HTR-8/SVneo (cell line): ENCODE results near the gene ATP2A1.
"Not testable (repeated sequence)": the region's sequence is repeated elsewhere in the genome, so short reads cannot be mapped to it uniquely, and the experiment has no call there.

Experiments
- DNase-seq: peaks from one replicate; pipeline ENCODE4 v3.0.0; 2011; ENCODE audit warnings: low spot score, mixed read lengths; ENCODE audit not compliant: insufficient read length
- FAIRE-seq: peaks from 2 replicates; lab custom pipeline; 2011; peaks lifted over from hg19 to GRCh38; lab: Jason Lieb, UNC

ATP2A1 gene

DNA sequence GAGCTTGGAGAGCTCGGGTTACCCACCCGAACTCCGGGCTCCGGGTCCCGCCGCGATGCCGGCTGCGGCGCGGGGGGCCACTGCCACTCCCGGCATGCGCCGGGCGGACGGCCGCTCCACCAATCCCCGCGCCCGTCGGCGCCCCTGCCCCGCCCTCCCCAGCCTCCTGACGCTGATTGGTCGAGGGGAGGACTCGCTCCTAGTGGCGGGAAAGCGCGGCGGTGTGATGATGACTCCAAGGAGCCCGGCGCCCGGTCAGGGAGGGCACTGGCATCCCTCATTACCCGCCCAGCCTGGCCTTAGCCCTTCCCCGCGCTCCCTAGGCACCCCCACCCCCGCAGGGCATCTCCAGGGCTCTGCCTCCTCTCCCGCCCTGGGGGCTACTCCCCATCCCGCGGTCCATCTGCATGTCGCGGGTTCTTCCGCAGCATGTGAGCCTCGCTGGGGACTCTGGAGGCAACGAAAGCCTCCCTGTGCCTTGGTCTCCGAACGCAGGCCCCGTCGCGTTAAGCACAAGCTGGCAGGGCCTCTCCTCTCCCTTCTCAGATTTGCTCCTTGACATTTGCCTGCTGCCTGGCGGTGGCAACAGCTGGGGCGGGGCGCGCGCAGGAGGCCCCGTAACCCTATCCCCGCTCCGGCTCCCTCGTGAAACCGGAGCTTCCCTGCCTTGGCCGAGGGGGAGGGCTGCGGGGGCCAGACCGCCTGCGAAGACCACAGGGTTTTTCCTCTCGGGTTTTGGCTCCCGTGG, 1.7 kb downstream of the ATP2A1 start:
- FAIRE-seq: no peak
- peak; percentile 95 for DNase-seq

DNA sequence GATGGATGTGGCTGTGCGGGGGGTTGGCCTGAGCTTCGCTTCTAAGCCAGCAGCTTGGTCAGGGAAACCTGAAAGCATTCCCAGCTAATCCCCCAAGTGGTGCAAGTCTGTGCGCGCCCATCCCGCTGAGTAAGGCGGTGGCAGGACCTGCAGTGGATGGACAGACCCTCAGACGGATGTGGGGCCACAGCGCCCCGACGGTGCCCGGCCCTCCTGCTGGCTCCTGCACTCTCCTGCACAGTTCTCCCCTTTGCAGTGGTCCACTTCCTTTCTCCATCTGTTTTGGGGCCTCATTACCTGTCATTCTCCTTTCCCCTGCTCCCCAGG, 2.3 kb downstream of the ATP2A1 start:
- FAIRE-seq (no peak), DNase-seq (no peak)

DNA sequence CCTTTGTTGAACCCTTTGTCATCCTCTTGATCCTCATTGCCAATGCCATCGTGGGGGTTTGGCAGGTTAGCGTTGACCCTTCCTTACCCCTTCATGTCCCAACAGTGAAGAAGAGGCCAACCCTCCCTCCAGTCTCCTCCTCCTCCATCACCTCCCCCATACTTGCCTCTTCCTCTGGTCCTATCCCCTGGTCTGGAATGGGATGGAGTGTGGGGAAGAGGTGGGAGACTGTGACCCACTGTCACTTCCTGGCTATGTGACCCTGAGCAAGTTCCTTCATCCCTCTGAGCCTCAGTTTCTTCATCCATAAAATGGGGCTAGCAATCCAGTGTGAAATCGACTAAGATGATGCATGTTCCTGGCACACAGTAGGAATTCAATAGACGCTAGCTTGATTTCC, 2.7 kb downstream of the ATP2A1 start:
- FAIRE-seq (no peak), DNase-seq (no peak)

DNA sequence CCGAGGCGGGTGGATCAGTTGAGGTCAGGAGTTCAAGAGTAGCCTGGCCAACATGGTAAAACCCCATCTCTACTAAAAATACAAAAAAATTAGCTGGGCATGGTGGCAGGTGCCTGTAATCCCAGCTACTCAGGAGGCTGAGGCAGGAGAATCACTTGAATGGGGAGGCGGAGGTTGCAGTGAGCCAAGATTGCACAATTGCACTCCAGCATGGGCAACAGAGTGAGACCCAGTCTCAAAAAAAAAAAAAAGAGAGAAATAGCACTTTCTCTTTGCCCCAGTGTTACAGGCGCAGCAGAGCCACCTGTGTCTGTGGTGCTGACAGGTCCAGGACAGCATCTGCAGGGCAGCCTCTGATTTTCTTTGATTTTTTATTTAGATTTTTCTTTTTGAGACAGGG, 3.3 kb downstream of the ATP2A1 start:
- not testable (repeated sequence) for DNase-seq, FAIRE-seq

DNA sequence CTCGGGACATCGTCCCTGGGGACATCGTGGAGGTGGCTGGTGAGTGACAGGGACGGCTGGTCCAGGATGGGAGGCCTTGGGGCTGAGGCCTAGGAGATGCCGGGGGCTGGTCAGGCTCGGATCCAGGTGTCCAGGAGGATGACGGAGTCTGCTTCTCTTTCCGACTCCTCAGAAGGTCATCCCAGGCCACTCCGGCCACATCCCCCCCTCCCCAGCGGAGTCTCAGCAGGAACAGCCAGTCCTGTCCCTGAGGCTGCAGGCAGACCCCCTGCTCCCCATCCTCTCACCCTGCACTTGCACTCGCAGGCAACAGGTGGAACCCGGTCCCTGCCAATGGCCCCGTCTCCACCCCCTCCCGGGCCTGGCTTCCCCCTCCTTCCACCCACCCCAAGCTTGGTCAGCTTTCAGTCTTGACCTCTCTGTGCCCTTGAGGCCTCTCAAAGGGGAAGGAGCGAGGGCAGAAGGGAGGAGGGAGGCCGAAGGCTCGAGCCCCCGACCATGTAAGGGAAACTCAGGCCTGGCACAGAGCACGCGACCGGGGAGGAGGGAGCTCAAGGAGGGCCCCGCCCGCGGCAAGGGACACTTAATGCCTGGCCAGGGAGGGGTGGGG, 4.4 kb downstream of the ATP2A1 start:
- FAIRE-seq: no peak

DNA sequence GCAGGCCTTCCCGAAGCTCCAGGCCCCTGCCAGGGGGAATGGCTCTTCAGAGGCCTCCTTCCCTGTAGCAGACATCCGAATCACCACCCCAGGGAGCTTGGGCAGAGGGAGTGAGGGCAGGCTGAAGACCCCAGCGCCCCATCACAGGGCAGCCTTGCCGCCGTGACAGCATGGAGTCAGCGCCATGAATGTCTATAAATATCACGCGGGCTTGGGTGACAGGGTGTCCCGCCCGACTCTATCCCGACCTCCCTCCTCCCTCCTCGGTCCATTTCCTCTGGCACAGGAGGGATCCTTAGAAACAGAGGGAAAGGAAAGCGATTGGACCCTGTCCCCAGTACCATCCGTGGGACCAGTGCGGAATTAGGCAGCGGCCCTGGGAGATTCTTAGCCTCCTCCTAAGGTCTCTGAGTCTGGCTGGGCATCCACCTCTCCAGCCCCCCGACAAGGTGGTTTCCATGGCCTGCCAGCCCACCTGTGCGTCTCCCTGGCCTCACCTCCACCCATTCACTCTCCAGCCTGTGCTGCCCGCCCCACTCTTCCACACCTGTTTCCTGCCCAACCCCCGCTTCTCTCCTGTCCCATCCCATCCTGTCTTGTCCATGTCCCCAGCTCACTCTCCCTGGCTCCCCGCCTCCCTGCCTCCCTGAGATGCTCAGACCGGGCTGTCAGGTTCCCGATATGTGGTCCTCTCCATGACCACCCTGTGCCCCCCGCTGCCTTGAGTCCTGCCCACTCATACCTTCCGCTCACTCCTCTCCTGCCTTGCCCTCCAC, 5.1 kb downstream of the ATP2A1 start:
- FAIRE-seq (no peak), DNase-seq (no peak)

More for the DNA sequence above, 4.4 kb downstream of the ATP2A1 start:
- no peak for DNase-seq

DNA sequence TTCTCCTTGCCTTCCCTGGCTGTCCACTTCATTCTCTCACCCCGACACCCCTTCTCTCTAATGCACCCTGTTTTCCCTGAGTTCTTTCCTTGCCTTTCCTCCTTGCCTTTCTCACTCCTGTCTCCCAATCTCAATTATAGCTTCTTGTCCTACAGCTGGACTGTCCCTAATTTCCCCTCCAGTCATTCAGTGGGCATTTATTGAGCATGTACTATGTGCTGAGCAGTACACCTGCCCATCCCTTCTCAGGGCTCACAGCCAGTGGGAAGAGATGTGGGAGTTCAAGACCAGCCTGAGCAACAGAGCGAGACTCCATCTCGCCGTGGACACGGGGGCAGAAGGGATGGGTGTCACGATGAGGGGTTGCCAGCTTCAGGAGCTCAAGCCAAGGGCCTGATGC, 5.8 kb downstream of the ATP2A1 start:
- FAIRE-seq (no peak), DNase-seq (no peak)

DNA sequence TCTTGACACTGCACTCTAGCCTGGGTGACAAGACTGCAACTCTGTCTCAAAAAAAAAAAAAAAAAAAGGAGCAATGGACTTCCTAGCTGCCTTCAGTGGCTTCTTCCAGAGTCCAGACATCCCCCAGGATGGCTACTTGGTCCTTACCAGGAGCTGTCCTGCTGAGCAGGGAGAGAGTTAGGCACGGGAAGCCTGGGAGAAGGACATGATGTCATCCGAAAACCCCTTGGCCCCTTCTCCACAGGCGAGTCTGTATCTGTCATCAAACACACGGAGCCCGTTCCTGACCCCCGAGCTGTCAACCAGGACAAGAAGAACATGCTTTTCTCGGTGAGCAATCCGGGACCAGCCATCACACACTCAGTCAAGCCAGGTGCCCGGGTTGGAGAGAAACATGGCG, 8.7 kb downstream of the ATP2A1 start:
- FAIRE-seq: no peak
- no peak for DNase-seq

DNA sequence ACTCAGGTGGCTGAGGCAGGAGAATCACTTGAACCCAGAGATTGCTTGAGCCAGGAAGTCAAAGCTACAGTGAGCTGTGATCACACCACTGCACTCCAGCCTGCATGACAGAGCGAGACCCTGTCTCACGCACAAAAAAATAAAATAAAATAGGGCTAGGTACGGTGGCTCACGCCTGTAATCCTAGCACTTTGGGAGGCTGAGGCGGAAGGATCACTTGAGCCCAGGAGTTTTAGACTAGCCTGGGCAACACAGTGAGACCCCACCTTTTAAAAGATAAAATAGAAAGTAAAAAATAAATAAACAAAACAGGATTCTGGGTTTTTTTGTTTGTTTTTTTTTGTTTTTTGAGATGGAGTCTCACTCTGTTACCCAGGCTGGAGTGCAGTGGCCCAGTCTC, 12.1 kb downstream of the ATP2A1 start:
- DNase-seq, FAIRE-seq: not testable (repeated sequence)

DNA sequence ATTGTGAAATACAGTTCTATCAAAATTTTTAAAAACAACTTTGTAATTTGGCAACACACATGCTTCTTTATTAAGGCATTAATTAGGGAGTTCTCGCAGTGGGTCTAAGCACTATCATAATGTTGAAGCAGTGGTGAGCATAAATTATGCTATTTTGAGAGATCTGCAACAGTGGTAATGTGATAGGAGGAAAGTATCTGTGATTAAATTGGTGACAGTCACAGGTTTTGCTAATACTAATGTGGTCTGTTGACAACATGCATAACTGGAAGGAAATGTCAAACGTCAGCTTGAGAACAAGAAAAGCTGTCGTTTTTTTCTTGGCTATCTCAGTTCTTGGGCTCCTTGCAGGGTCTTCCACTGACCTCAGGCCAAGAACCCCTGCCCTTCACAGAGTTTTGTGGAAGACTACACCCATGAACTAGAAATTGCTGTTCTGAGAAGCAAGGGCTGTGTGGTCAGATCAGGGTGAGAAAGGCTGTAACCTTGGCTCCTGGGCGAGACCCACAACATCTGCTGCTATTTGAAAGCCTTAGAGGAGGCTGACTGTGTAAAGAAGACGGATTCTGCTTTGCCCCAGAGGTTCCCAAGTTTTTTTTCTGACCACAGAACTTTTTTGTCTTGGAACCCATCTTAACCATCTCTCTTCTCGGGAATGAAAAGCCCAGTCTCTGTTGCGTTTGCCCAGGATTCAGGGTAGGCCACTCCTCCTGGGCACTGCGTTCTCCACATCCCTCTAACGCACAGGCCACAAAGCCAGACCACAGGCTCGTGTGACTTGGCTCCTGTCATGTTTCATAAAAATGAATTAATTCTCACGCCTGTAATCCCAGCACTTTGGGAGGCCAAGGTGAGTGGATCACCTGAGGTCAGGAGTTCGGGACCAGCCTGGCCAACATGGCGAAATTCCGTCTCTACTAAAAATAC, 13.9 kb downstream of the ATP2A1 start:
- no peak for FAIRE-seq
- DNase-seq: no peak

DNA sequence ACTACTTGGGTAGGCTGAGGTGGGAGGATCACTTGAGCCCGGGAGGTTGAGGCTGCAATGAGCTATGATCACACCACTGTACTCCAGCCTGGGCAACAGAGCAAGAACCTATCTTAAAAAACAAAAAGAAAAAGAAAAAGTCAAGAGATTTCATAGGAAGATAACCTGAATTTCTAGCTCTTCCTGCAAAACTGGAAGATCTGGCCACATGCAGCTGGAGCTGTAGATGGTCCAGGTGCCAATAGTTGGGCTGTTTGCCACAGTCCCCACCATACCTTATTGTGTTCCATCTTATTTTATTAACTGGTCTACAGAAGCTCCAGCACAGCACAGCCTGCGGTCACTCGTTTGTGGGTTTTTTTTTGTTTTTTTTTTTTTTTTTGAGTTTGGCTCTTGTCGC, 15.0 kb downstream of the ATP2A1 start:
- FAIRE-seq (no peak), DNase-seq (no peak)

DNA sequence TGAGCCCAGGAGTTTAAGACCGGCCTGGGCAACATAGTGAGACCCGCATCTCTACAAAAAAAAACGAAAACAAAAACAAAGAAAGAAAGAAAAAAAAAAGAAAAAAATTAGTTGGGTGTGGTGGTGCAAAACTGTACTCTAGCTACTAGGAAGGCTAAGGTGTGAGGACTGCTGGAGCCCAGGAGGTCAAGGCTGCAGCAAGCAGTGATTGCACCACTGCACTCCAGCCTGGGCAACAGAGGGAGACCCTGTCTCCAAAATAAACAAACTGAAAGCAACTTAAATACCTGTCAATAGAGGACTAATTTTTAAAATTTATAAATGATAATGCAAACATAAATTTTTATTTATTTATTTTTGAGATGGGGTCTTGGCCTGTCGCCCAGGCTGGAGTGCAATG, 17.3 kb downstream of the ATP2A1 start:
- DNase-seq: no peak
- no peak for FAIRE-seq

DNA sequence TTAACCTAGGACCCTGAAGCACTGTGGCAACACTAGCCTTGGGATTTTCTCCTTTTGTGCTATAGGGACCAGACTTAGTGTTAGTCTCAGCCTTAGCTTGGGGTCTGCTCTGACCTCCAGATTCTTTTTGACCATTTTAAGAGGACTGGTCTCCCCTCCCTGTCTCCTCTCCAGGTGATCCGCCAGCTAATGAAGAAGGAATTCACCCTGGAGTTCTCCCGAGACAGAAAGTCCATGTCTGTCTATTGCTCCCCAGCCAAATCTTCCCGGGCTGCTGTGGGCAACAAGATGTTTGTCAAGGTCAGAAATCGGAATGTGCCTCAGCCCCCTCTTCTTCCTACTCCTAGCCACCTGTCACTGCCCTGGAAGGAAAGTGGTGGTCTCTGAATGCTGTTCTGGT, 19.5 kb downstream of the ATP2A1 start:
- FAIRE-seq (no peak), DNase-seq (no peak)

DNA sequence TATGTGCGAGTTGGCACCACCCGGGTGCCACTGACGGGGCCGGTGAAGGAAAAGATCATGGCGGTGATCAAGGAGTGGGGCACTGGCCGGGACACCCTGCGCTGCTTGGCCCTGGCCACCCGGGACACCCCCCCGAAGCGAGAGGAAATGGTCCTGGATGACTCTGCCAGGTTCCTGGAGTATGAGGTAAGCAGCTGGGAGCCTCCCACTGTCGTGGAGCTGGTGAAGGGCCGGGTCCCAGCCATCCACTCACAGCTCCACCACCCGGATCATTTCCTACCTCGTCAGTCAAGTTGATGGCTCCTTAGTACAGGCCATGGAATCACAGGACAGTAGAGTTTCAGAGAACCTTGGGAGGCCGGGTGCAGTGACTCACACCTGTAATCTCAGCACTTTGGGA, 20.0 kb downstream of the ATP2A1 start:
- no peak for FAIRE-seq

DNA sequence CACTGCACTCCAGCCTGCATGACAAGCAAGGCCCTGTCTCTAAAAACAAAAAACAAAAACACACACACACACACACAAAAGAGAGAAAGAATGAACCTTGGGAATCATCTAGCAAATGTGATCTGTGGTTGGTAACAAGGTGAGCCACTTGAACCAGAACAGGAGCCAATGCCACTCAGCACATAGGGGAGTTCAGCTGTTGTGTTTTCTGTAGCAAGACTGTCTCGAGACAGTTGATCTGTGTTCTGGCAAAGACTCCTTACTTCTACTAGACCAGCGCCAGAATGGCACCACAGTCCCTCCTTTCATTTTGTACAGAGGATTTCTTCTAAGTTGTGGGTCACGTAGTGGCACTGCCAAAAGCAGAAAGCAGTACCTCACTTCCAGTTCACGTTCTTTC, 20.7 kb downstream of the ATP2A1 start:
- FAIRE-seq (no peak), DNase-seq (no peak)

More for the DNA sequence above, 20.0 kb downstream of the ATP2A1 start:
- no peak for DNase-seq

DNA sequence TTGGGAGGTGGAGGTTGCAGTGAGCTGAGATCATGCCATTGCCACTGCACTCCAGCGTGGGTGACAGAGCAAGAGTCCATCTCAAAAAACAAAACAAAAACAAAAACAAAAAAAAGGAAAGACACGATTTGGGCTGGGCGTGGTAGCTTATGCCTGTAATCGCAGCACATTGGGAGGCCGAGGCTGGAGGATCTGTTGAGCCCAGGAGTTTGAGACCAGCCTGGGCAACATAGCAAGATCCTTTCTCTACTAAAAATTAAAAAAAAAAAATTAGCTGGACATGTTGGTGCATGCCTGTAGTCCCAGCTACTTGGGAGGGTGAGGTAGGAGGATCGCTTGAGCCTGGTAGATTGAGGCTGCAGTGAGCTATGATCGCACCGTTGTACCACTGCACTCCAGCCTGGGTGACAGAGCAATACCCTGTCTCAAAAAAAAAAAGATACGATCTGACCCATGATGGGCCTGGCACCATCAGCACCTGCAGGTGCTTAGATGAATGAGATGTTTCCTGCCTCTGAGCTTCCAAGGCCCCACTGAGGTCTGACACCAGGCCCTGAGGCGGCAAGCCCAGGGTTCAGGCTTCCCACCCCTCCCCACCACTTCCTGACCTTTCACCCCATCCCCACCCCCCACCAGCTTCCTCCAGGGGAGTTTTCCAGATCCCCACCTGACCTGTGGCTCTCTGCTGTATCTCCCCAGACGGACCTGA, 21.7 kb downstream of the ATP2A1 start:
- DNase-seq (no peak), FAIRE-seq (no peak)

DNA sequence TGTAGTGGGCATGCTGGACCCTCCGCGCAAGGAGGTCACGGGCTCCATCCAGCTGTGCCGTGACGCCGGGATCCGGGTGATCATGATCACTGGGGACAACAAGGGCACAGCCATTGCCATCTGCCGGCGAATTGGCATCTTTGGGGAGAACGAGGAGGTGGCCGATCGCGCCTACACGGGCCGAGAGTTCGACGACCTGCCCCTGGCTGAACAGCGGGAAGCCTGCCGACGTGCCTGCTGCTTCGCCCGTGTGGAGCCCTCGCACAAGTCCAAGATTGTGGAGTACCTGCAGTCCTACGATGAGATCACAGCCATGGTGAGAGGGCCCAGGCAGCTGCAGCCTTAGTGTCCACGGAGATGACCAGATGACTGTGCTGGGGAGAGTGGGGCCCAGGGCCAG, 22.3 kb downstream of the ATP2A1 start:
- no peak for FAIRE-seq
- DNase-seq: no peak

DNA sequence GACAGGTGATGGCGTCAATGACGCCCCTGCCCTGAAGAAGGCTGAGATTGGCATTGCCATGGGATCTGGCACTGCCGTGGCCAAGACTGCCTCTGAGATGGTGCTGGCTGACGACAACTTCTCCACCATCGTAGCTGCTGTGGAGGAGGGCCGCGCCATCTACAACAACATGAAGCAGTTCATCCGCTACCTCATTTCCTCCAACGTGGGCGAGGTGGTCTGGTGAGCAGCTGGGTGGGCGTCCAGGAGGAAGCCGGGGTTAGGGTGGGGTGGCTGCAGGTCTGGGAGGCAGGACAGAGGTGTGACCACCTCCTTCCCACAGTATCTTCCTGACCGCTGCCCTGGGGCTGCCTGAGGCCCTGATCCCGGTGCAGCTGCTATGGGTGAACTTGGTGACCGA, 23.6 kb downstream of the ATP2A1 start:
- FAIRE-seq: no peak
- no peak for DNase-seq

DNA sequence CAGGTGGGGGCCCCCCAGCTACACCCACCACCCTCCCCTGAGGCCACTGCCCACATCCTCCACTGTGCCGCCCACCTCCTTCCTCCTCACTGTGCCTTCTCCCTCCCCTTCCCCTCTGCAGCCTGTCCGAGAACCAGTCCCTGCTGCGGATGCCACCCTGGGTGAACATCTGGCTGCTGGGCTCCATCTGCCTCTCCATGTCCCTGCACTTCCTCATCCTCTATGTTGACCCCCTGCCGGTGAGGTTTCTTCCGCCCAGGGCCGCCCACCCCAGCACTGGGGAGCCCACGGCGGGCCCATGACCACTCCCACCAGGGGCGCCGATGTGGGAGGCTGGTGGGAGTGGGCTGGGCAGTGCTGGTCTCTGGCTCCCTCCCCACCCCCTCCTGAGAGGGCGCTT, 24.6 kb downstream of the ATP2A1 start:
- no peak for DNase-seq
- FAIRE-seq: no peak
